ENCODE results near the gene HRH2. TPM values are rescaled to one million over a fixed set of nuclear protein-coding genes. Genes with fewer than 3 reads are reported as not detected.

HRH2 gene
- total RNA-seq, 1 donor from 2014 or later, result 1.7 TPM

- peaks cover 52% of the 10 kb centered on the region for H3K27me3 Mint-ChIP-seq (ENCODE audit: low read depth)
- peaks cover 5% of the 10 kb centered on the region for H3K36me3 Mint-ChIP-seq (ENCODE audit: low read depth)
- H3K4me3 Mint-ChIP-seq, result no peak overlapping the region
- peaks cover 29% of the 10 kb centered on the region for H3K4me1 Mint-ChIP-seq
- H3K9me3 Mint-ChIP-seq, result peaks cover 8% of the 10 kb centered on the region
- TF ChIP-seq CTCF (conservative IDR thresholded peaks at IDR 0.05), result no peak
- DNase-seq (ENCODE audit: low read depth, low spot score), result no peak
- no peak overlapping the region for H3K27ac Mint-ChIP-seq (ENCODE audit: unreplicated experiment)
Measured at GRCh38 chr5:175654339-175654738, 3.5 kb upstream of the HRH2 start.

- Mint-ChIP-seq H3K4me1 (peaks cover 29% of the 10 kb centered on the region), H3K27me3 (ENCODE audit: low read depth) (peaks cover 56% of the 10 kb centered on the region), H3K4me3 (no peak overlapping the region), H3K9me3 (peaks cover 8% of the 10 kb centered on the region), H3K36me3 (ENCODE audit: low read depth) (peaks cover 5% of the 10 kb centered on the region), H3K27ac (ENCODE audit: unreplicated experiment) (no peak overlapping the region)
- TF ChIP-seq CTCF (conservative IDR thresholded peaks at IDR 0.05), result no peak
- no peak for DNase-seq (ENCODE audit: low read depth, low spot score)
Measured at GRCh38 chr5:175654807-175655206, 3.1 kb upstream of the HRH2 start.

GRCh38 chr5:175655411-175655810 lies 2.5 kb upstream of the HRH2 start:
- H3K27me3 Mint-ChIP-seq (ENCODE audit: low read depth), result peaks cover 61% of the 10 kb centered on the region
- DNase-seq (ENCODE audit: low read depth, low spot score), result no peak

GRCh38 chr5:175656966-175657365 lies 905 bp upstream of the HRH2 start:
- Mint-ChIP-seq H3K9me3 (no peaks in the 10 kb centered on the region), H3K27me3 (ENCODE audit: low read depth) (peaks cover 66% of the 10 kb centered on the region), H3K27ac (ENCODE audit: unreplicated experiment) (no peak overlapping the region), H3K4me1 (peaks cover 29% of the 10 kb centered on the region), H3K36me3 (ENCODE audit: low read depth) (no peaks in the 10 kb centered on the region), H3K4me3 (peak overlapping the region; percentile 87)
- no peak for TF ChIP-seq CTCF (conservative IDR thresholded peaks at IDR 0.05)
- no peak for DNase-seq (ENCODE audit: low read depth, low spot score)

More at GRCh38 chr5:175655411-175655810, 2.5 kb upstream of the HRH2 start:
- Mint-ChIP-seq H3K9me3 (peaks cover 5% of the 10 kb centered on the region), H3K27ac (ENCODE audit: unreplicated experiment) (no peak overlapping the region), H3K4me3 (no peak overlapping the region), H3K36me3 (ENCODE audit: low read depth) (peaks cover 3% of the 10 kb centered on the region), H3K4me1 (peaks cover 29% of the 10 kb centered on the region)
- no peak for TF ChIP-seq CTCF (conservative IDR thresholded peaks at IDR 0.05)

GRCh38 chr5:175658299-175659145 lies 651 bp downstream of the HRH2 start:
- no peak for TF ChIP-seq CTCF (conservative IDR thresholded peaks at IDR 0.05)

More at GRCh38 chr5:175658299-175659145, 651 bp downstream of the HRH2 start:
- H3K27me3 Mint-ChIP-seq (ENCODE audit: low read depth), result peaks cover 68% of the 10 kb centered on the region
- peaks cover 18% of the 10 kb centered on the region for H3K4me1 Mint-ChIP-seq
- no peaks in the 10 kb centered on the region for H3K9me3 Mint-ChIP-seq
- peak; percentile 12 for DNase-seq (ENCODE audit: low read depth, low spot score)
- peak overlapping the region; percentile 93 for H3K4me3 Mint-ChIP-seq
- H3K36me3 Mint-ChIP-seq (ENCODE audit: low read depth), result no peaks in the 10 kb centered on the region
- H3K27ac Mint-ChIP-seq (ENCODE audit: unreplicated experiment), result peak overlapping the region; percentile 75

All from neural crest cell (in vitro differentiated cells).